Activated gamma-delta T cell treated with anti-CD3 and anti-CD28 coated beads, Interleukin-2, amount 50 U/mL, for 16 hours (primary cell): ENCODE results near the gene HSPA9.

Experiments used
- DNase-seq: peaks from one replicate; pipeline ENCODE4 v3.0.0-alpha.2; 2020; ENCODE audit warnings: low read depth

The HSPA9 gene

DNA sequence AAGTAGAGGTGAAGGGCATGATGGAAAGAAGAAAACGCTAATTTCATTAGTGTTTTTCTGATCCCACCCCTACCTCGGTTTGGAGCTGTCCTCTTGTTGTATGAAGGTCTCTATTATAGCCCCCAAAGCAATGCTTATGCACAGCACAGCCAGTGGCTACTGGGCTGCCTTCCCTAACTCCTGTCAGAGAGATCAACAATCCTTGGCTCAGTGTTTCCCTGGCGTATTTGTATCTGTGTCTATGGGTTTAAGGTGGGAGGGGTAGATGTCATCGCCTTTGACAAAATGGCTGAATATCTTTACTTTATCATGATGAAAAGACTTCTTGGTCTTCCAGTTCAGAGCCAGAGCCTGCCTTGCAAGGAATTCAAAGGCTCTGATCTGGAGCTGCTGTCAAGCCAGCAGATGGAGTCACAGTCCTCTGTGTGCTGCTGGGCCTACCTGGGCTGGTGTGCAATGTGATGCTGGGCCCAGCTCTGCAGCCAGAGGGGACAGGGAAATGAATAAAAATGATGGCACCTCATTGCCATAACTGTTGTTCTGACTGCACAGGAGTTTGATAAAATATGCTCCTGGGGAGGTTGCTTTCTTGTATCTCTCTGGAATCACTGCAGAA is 20.1 kb upstream of the HSPA9 start:
- DNase-seq, result no peak

DNA sequence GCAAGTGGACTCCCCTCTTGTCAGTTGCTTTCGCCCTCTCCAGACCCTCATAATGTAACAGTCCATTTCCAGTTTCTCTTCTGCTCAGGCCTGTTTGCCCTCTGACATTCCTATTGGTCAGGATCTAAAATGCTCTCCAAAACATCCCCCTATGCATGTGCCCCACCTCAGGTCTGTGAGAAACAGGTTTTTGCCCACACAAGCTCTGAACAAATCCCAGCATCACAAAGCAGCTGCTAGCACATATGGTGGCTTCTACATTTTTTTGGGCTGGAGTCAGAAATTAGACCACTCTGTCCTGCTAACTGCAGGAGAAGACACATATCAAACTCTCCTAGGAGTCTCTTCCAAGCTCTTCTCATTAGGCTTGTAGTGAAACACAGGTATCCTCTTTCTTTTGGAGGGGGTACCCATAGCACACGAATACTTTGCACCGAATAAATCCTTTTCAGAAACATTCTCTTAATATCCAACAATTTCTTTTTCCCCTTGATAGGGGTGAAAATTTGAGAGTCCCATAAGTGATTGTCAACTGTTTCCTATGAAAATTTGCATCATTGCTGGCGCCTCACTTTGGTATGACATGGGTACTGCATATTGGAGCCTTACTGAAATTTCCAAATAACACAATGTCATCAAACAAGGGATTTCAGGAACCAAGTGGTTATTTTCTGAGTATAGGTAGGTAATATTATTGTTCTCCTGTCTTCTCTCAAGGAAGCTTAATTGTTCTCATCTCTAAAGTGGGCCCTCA is 19.3 kb upstream of the HSPA9 start:
- no peak for DNase-seq

- DNase-seq, result no peak
These were observed 13.0 kb upstream of the HSPA9 start for GRCh38 chr5:138588013-138588788.

DNA sequence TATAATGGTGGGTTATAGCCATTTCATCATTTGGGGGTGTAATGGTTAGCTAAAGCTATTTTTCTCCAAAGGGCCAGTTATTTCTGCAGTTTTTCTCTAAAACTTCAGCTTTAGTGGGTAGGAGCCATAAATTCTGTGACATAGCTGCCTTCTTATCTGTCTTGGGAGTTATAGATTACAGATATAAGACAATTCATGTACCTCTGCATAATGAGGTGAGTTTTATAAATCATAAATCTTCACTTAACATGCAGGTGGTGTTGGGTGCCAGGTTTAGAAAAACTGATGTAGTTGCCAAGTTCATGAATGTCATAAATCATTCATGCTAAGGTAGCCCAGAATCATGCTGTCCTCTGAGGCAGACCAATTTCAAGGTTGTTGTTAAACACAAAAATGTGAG is 10.0 kb upstream of the HSPA9 start:
- no peak for DNase-seq

DNA sequence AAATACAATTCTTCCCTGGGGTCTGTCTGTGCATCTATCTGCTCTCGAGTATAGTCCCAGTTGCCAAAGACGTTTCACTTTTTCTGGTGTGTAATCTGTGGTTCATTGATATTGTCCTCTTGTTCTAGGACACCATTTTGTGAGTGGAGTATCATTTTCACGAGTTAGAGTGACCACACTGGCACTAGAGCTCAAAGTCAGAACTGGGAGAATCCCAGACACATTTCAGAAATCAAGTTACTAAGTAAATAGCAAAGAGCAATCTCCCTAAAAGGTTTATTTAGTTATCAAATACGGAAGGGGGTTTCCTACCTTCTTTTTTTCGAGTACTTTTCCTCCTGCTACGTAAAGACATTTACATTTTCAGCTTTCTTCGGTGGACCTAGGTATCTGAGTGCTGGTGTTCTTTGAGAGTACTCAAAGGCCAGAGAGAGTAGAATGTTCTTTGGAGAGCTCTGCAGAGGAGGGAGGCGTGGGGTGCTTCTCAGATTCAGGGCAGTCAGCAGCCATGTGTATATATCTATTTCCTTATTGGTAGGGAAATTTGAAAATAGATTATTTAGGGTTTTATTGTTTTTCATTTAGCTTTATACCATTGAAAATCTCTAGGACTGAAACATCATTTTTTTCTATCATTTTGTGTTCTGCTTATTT is 8.9 kb upstream of the HSPA9 start:
- DNase-seq, result no peak

GRCh38 chr5:138582959-138583358 is 7.8 kb upstream of the HSPA9 start:
- no peak for DNase-seq

- no peak for DNase-seq
These were observed 5.6 kb upstream of the HSPA9 start for GRCh38 chr5:138580777-138581176.

DNA sequence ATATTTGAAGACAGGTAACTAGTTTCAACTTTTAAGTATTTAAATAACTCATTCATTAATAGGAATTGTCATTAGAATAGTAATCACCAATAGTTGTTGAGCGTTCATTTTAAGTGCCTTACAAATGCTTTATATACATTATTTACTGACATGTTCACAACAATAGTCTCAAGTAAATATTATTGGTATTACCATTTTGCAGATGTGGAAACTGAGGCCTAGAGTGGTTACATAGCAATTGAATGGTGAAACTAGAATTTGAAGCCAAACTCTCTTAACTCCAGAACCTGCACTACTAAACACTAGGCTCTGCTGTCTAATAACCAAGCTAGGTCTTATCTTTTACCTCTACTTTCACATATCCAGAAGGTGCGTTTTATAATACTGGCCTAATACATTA is 4.8 kb upstream of the HSPA9 start:
- no peak for DNase-seq

DNA sequence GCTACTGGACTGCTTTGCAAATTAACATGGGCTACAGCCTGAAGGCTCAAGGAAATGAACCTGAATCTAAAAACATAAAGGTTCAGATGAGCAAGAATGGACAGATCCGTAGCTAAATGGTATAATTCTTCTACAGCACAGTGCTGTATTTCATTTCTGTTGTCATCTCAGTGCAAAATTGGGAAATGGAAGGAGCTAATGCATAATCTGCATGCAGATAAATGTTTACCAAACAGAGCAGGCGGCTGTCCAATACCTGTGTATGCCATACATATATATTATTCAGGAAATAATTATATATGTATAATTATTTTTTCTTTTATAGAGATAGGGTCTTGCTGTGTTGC is 4.3 kb upstream of the HSPA9 start:
- DNase-seq, result no peak

- DNase-seq, result no peak
These were observed 2.3 kb upstream of the HSPA9 start for GRCh38 chr5:138577452-138577851.

GRCh38 chr5:138574744-138575193 is 432 bp downstream of the HSPA9 start:
- no peak for DNase-seq

GRCh38 chr5:138573949-138574670 is 1.1 kb downstream of the HSPA9 start:
- no peak for DNase-seq

- no peak for DNase-seq
These were observed 2.0 kb downstream of the HSPA9 start for GRCh38 chr5:138573223-138573622.

- DNase-seq, result no peak
These were observed 4.3 kb downstream of the HSPA9 start for GRCh38 chr5:138570871-138571270.

GRCh38 chr5:138569782-138570181 is 5.4 kb downstream of the HSPA9 start:
- DNase-seq, result no peak

- no peak for DNase-seq
These were observed 7.0 kb downstream of the HSPA9 start for GRCh38 chr5:138568061-138568824.

DNA sequence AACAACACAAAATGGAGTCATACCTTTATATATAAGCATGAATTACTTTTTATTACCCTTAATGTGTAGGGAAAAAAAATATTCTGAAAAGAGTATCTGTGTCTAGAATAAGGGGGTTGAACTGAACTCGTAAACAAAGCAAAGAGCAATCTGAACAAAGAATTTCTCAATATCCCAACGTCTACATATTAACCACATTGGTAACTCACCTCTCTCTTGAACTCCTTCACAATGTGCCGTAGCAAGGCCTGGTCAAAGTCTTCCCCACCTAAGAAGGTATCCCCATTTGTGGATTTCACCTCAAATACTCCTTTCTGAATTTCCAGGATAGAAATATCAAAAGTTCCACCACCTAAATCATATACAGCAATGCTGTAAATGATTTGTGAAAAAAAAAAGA is 8.4 kb downstream of the HSPA9 start:
- no peak for DNase-seq

DNA sequence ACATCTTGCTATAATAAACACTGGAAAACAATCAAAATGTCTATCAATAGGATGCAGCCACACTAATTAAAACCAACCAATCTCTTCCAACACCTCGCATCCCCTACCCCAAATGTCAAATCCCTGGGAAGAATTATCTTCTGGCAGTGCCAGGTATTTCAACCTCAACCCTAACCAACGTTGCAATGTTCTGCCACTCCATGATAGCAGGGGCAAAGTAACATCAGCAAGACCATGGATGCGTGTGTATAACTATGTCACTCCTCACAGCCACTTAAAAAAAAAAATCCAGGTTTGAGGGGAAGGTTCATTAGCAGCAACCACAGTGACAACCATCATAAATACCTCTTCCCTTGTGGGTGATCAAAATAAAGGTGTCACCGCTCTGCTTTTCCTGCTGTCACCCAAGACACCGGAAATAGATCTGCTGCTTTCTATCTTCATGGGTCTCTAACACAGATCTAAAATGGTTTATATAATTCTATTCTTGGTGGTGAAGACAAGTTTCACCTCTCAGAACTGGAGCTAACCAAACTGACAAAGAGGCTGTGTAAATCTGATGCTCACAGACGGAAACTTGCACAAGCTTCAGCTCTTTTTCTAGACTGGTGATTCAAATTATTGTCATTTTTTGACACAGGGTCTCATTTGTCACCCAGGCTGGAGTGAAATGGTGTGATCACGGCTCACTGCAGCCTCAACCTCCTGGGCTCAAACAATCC is 9.9 kb downstream of the HSPA9 start:
- DNase-seq, result peak; percentile 19

GRCh38 chr5:138564242-138564641 is 11.0 kb downstream of the HSPA9 start:
- DNase-seq, result no peak

GRCh38 chr5:138563340-138564118 is 11.7 kb downstream of the HSPA9 start:
- no peak for DNase-seq
